ENCODE data around the gene AQP6. TPM values are rescaled to one million over a fixed set of nuclear protein-coding genes. Genes with fewer than 3 reads are reported as not detected.

The AQP6 gene
- total RNA-seq, 2 donors from 2014 or later = 0.40 TPM; not detected in 1

- H3K9me3 ChIP-seq = no peaks in the 10 kb centered on the region
- intact Hi-C loops (cut with DNase I) = no loop called here
- no peaks in the 10 kb centered on the region for H3K36me3 ChIP-seq
- H3K4me3 ChIP-seq = no peak overlapping the region
- WGBS = 82% methylated on average over 1 of the region's 1 CpG
- no peak overlapping the region for H3K27ac ChIP-seq
- TF ChIP-seq POLR2AphosphoS5 (IDR thresholded peaks at IDR 0.05) = no peak
- TF ChIP-seq, protein P1, sequence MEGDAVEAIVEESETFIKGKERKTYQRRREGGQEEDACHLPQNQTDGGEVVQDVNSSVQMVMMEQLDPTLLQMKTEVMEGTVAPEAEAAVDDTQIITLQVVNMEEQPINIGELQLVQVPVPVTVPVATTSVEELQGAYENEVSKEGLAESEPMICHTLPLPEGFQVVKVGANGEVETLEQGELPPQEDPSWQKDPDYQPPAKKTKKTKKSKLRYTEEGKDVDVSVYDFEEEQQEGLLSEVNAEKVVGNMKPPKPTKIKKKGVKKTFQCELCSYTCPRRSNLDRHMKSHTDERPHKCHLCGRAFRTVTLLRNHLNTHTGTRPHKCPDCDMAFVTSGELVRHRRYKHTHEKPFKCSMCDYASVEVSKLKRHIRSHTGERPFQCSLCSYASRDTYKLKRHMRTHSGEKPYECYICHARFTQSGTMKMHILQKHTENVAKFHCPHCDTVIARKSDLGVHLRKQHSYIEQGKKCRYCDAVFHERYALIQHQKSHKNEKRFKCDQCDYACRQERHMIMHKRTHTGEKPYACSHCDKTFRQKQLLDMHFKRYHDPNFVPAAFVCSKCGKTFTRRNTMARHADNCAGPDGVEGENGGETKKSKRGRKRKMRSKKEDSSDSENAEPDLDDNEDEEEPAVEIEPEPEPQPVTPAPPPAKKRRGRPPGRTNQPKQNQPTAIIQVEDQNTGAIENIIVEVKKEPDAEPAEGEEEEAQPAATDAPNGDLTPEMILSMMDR (IDR thresholded peaks at IDR 0.05) = no peak
- DNase-seq (ENCODE audit: low spot score) = no peak
- H3K27me3 ChIP-seq (replicated peaks; ENCODE audit: insufficient read depth) = no peaks in the 10 kb centered on the region
- no peaks in the 10 kb centered on the region for H3K4me1 ChIP-seq (replicated peaks)
Observed at GRCh38 chr12:49952391-49953055, 20.2 kb upstream of the AQP6 start.

DNA sequence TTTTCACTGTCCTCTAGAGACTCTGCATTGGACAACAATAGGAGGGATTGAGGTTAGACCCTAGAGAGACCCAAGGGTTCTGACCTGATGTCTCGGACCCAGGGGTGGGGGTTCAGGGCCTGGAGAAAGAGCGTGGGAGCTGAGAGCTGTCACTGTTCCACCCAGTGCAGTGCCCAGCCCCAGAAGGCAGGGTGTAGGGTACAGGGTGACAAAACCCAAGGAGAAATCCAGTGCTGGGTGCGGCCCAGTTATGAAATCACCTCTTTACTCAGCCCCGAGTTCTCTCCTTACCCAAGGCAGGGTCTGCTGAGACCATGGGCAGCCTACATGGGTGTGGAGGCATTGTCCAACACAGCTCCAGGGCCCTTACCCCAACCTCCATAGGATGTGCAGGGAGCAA lies 19.6 kb upstream of the AQP6 start:
- Histone ChIP-seq H3K4me1 (replicated peaks) (no peaks in the 10 kb centered on the region), H3K9me3 (no peaks in the 10 kb centered on the region), H3K27me3 (replicated peaks; ENCODE audit: insufficient read depth) (no peaks in the 10 kb centered on the region), H3K4me3 (no peak overlapping the region), H3K36me3 (no peaks in the 10 kb centered on the region), H3K27ac (no peak overlapping the region)
- intact Hi-C loops (cut with DNase I) = no loop called here
- 97% methylated on average over 4 of the region's 4 CpGs for WGBS
- DNase-seq (ENCODE audit: low spot score) = no peak
- TF ChIP-seq, protein P1 (IDR thresholded peaks at IDR 0.05) = no peak
- TF ChIP-seq POLR2A (IDR thresholded peaks at IDR 0.05) (no peak), POLR2AphosphoS5 (IDR thresholded peaks at IDR 0.05) (no peak)

DNA sequence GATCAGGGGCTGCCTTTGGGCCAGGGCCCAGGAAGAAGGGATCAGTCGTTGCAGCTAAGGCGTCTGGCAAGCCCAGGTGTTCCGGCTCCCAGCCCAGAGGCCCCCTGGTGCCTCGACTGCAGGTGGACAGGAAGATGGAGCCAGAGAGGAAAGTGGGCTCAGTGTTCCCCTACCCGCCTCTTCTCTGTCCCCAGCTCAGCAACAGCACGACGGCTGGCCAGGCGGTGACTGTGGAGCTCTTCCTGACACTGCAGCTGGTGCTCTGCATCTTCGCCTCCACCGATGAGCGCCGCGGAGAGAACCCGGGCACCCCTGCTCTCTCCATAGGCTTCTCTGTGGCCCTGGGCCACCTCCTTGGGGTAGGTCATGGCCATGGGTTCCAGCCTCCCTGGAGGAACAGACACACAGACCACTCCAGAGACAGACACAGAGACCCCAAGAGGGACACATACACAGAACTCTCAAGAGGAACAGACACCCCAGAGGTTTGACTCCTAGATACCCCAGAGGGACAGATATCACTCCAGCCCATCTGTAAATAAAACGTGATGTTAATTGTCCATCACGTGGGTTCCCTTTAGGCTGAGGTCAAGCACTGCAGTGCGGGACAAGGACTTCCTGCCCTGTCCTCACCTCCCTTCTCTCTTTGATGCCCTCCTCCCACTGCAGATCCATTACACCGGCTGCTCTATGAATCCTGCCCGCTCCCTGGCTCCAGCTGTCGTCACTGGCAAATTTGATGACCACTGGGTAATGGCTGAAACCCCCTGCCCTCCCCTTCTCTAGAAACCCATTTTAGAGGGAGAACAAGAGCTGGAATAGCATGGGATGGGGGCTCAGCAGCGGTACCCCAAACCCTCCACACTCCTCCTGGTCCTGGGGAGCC lies 18.5 kb upstream of the AQP6 start:
- DNase-seq (ENCODE audit: low spot score) = no peak
- Histone ChIP-seq H3K9me3 (no peaks in the 10 kb centered on the region), H3K27me3 (replicated peaks; ENCODE audit: insufficient read depth) (no peaks in the 10 kb centered on the region), H3K27ac (no peak overlapping the region), H3K4me3 (no peak overlapping the region), H3K36me3 (no peaks in the 10 kb centered on the region), H3K4me1 (replicated peaks) (no peaks in the 10 kb centered on the region)
- TF ChIP-seq POLR2AphosphoS5 (IDR thresholded peaks at IDR 0.05) (no peak), POLR2A (IDR thresholded peaks at IDR 0.05) (no peak)
- TF ChIP-seq, protein P1 (IDR thresholded peaks at IDR 0.05) = no peak
- WGBS = 86% methylated on average over 21 of the region's 21 CpGs
- intact Hi-C loops (cut with DNase I) = no loop called here

- Histone ChIP-seq H3K9me3 (no peaks in the 10 kb centered on the region), H3K4me1 (replicated peaks) (peaks cover 3% of the 10 kb centered on the region), H3K4me3 (no peak overlapping the region), H3K27ac (no peak overlapping the region), H3K27me3 (replicated peaks; ENCODE audit: insufficient read depth) (no peaks in the 10 kb centered on the region), H3K36me3 (no peaks in the 10 kb centered on the region)
- no peak for DNase-seq (ENCODE audit: low spot score)
- TF ChIP-seq, protein P1 (IDR thresholded peaks at IDR 0.05) = no peak
- TF ChIP-seq POLR2AphosphoS5 (IDR thresholded peaks at IDR 0.05) (no peak), POLR2A (IDR thresholded peaks at IDR 0.05) (no peak)
- WGBS = 64% methylated on average over 50 of the region's 53 CpGs
- intact Hi-C loops (cut with DNase I) = no loop called here
Observed at GRCh38 chr12:49954863-49955830, 17.6 kb upstream of the AQP6 start.
